Natural killer cell (primary cell): ENCODE results near the gene PDK2. TPM values are rescaled to one million over a fixed set of nuclear protein-coding genes. Genes with fewer than 3 reads are reported as not detected.

Source experiments
- ATAC-seq, 3 donors: fragments of 150-1000 bp in 2 of 3; fragments of 200-7000 bp in 1 of 3; cut with Tn5 transposase; 1 replicate in 1 of 3; 2 replicates in 2 of 3; pipeline ENCODE4 v1.10.0; 2021; ENCODE audit warnings: mild to moderate bottlenecking in 2 of 3, moderate library complexity in 2 of 3
- DNase-seq, 2 donors: peaks; one replicate each; pipeline versions ENCODE4 v3.0.0 to v3.0.0-alpha.2; 2013 to 2021; ENCODE audit warnings: mixed read lengths in 1 of 2
- H3K27ac ChIP-seq: one replicate; pipeline ENCODE4 v1.5.1; 2013; ENCODE audit warnings: mild to moderate bottlenecking, low read length
- H3K27me3 ChIP-seq: one replicate; pipeline ENCODE4 v1.6.1; 2013; ENCODE audit warnings: low read length; ENCODE audit not compliant: control insufficient read depth, insufficient read depth
- H3K36me3 ChIP-seq: one replicate; pipeline ENCODE4 v1.6.1; 2013; ENCODE audit warnings: low read length; ENCODE audit not compliant: control insufficient read depth, insufficient read depth
- H3K4me1 ChIP-seq: one replicate; pipeline ENCODE4 v1.6.1; 2013; ENCODE audit warnings: low read length; ENCODE audit not compliant: control insufficient read depth, insufficient read depth
- H3K4me3 ChIP-seq: one replicate; pipeline ENCODE4 v1.5.1; 2013; ENCODE audit warnings: low read length
- H3K9me3 ChIP-seq: one replicate; pipeline ENCODE4 v1.6.1; 2013; ENCODE audit warnings: low read length; ENCODE audit not compliant: control insufficient read depth, insufficient read depth
- H3K27ac Mint-ChIP-seq, 2 donors: one replicate each; pipeline ENCODE4 v1.8.0; 2022; ENCODE audit warnings: mild to moderate bottlenecking in 2 of 2, mixed read lengths in 2 of 2, moderate library complexity in 1 of 2
- H3K27me3 Mint-ChIP-seq, 2 donors: one replicate each; pipeline ENCODE4 v1.8.0; 2022; ENCODE audit warnings: low read depth in 2 of 2, mixed read lengths in 2 of 2
- H3K36me3 Mint-ChIP-seq: one replicate; pipeline ENCODE4 v1.8.0; 2022; ENCODE audit warnings: mixed read lengths
- H3K4me1 Mint-ChIP-seq, 2 donors: one replicate each; pipeline ENCODE4 v1.8.0; 2022; ENCODE audit warnings: mixed read lengths in 2 of 2
- H3K4me3 Mint-ChIP-seq: one replicate; pipeline ENCODE4 v1.8.0; 2022; ENCODE audit warnings: mild to moderate bottlenecking, moderate library complexity, mixed read lengths
- H3K9me3 Mint-ChIP-seq, 2 donors: one replicate each; pipeline ENCODE4 v1.8.0; 2022; ENCODE audit warnings: mixed read lengths in 2 of 2
- CTCF ChIP-seq: fragments of 200-600 bp; IDR thresholded peaks from one replicate; pipeline ENCODE4 v1.8.0; 2022; ENCODE audit warnings: antibody characterized with exemption
- WGBS: methylation state at CpG from one replicate; pipeline ENCODE4 v1.1.7; 2013; ENCODE audit warnings: missing lambda C conversion rate; ENCODE audit not compliant: insufficient coverage; 5-methylcytosine and 5-hydroxymethylcytosine counted together
- intact Hi-C: fragments of 100-400 bp; cut with micrococcal nuclease; formaldehyde crosslinking; loops from one replicate; pipeline ENCODE4 v1.14.2; 2022
- total RNA-seq, 4 donors: library from RNA; stranded (reverse); fragments of 120-200 nt in 1 of 4; gene quantifications; one replicate each; pipeline versions ENCODE4 v1.2.3 to v1.2.4, GENCODE V29; 2013 to 2022

Gene PDK2
- total RNA-seq, 3 donors from 2014 or later (not counting 1 experiment from before 2014, with no cell fraction given): 23.2 to 32.9 (median 23.6) TPM

GRCh38 chr17:50157891-50158290 is 62.7 kb downstream of the PDK2 start:
- H3K4me1 ChIP-seq: peaks cover 31% of the 10 kb centered on the region
- no peak overlapping the region for H3K27ac ChIP-seq
- peaks cover 0 to 6% of the 10 kb centered on the region in 2 donors for H3K27me3 Mint-ChIP-seq
- intact Hi-C loops: no loop called here
- TF ChIP-seq CTCF: no peak
- H3K36me3 ChIP-seq: no peaks in the 10 kb centered on the region
- no peaks in the 10 kb centered on the region for H3K9me3 Mint-ChIP-seq
- no peak overlapping the region for H3K27ac Mint-ChIP-seq
- no peak overlapping the region for H3K4me3 Mint-ChIP-seq
- peaks cover 23 to 27% of the 10 kb centered on the region in 2 donors for H3K4me1 Mint-ChIP-seq
- no peaks in the 10 kb centered on the region for H3K27me3 ChIP-seq
- H3K36me3 Mint-ChIP-seq: no peaks in the 10 kb centered on the region
- ATAC-seq (no peak), DNase-seq (peak in 1 of 2 donors; percentile 46)
- H3K9me3 ChIP-seq: no peaks in the 10 kb centered on the region
- no peak overlapping the region for H3K4me3 ChIP-seq
- 48% methylated on average over 4 of the region's 4 CpGs for WGBS

GRCh38 chr17:50161023-50161910 is 66.1 kb downstream of the PDK2 start:
- Mint-ChIP-seq H3K4me3 (peak overlapping the region; percentile 42), H3K27me3 (peaks cover 0 to 9% of the 10 kb centered on the region in 2 donors), H3K27ac (peak overlapping the region; percentile 19 to 73), H3K36me3 (no peaks in the 10 kb centered on the region), H3K4me1 (peaks cover 23 to 27% of the 10 kb centered on the region in 2 donors), H3K9me3 (no peaks in the 10 kb centered on the region)
- Histone ChIP-seq H3K27ac (no peak overlapping the region), H3K36me3 (no peaks in the 10 kb centered on the region), H3K4me1 (peaks cover 22% of the 10 kb centered on the region), H3K9me3 (no peaks in the 10 kb centered on the region), H3K27me3 (no peaks in the 10 kb centered on the region), H3K4me3 (peak overlapping the region; percentile 30)
- intact Hi-C loops: loop anchor here (1.0 to 2.0 kb wide), 2 partner anchors 21 to 66 kb away; partner anchors contain the start of gene PDK2
- peak; percentile 94 for TF ChIP-seq CTCF
- ATAC-seq (peak; percentile 99), DNase-seq (peak; percentile 91 to 98)
- WGBS: 2% methylated on average over 52 of the region's 53 CpGs

Other genes starting within 250 kb of the PDK2 start
- not detected for gene TAC4, start 247.3 kb upstream of the PDK2 start, total RNA-seq
- gene DLX4, start 126.2 kb upstream of the PDK2 start, total RNA-seq: 1 to 10 TPM in 1 of 3 donors, under 1 TPM in 1, not detected in 1; 0.35 to 1.1 TPM
- not detected for gene DLX3, start 100.1 kb upstream of the PDK2 start, total RNA-seq
- 1 to 10 TPM in 2 of 3 donors, under 1 TPM in 1; 0.47 to 2.8 (median 1.4) TPM for gene ITGA3, start 39.2 kb upstream of the PDK2 start, total RNA-seq
- 1 to 10 TPM; 1.1 to 2.1 (median 1.5) TPM for gene SAMD14, start 34.8 kb downstream of the PDK2 start, total RNA-seq
- 100 to 1,000 TPM; 124 to 162 (median 135) TPM for gene PPP1R9B, start 55.3 kb downstream of the PDK2 start, total RNA-seq
- not detected for gene SGCA, start 70.7 kb downstream of the PDK2 start, total RNA-seq
- gene COL1A1, start 106.3 kb downstream of the PDK2 start, total RNA-seq: 1 to 10 TPM; 2.3 to 7.5 (median 2.6) TPM
- gene TMEM92, start 179.1 kb downstream of the PDK2 start, total RNA-seq: not detected